ENCODE results near the gene SLC13A1.

The SLC13A1 gene

GRCh38 chr7:123208793-123209192, 9.0 kb upstream of the SLC13A1 start:
- no peak overlapping the region for H2AK5ac ChIP-seq (ENCODE audit: low read depth, low read length)
- no peak overlapping the region for H2BK12ac ChIP-seq (ENCODE audit: low read length)
- no peak overlapping the region for H3K23ac ChIP-seq (ENCODE audit: low read depth, low read length, poor library complexity)
- no peak overlapping the region for H3K9ac ChIP-seq (ENCODE audit: low read depth, low read length, poor library complexity)
- H2BK120ac ChIP-seq (ENCODE audit: low read depth, low read length): no peak overlapping the region
- H3K4me2 ChIP-seq (ENCODE audit: insufficient read depth, low read length, poor library complexity, severe bottlenecking): no peak overlapping the region
- H4K8ac ChIP-seq (ENCODE audit: low read depth, low read length): no peak overlapping the region
- no peak overlapping the region for H2AFZ ChIP-seq (ENCODE audit: low read length)
- no peak overlapping the region for H3K27ac ChIP-seq (replicated peaks; ENCODE audit: low read length)
- H3K36me3 ChIP-seq (replicated peaks in 1 of 2; ENCODE audit: control insufficient read depth in 2 of 2, insufficient read depth in 2 of 2, low read length in 2 of 2): no peaks in the 10 kb centered on the region
- WGBS, 2 donors (ENCODE audit: extremely low coverage in 2 of 2, insufficient read length in 2 of 2, insufficient replicate concordance in 1 of 2): no CpG with 5 or more reads among the region's 3 CpGs
- no peak overlapping the region for H3K4ac ChIP-seq (ENCODE audit: low read length)
- no peak for DNase-seq (ENCODE audit: low spot score)
- H3K27me3 ChIP-seq (ENCODE audit: control insufficient read depth in 3 of 3, insufficient read depth in 3 of 3, low read depth in 1 of 3, low read length in 3 of 3): no peaks in the 10 kb centered on the region
- no peak overlapping the region for H3K4me3 ChIP-seq (ENCODE audit: low read length in 2 of 2)
- H3K14ac ChIP-seq (ENCODE audit: low read length): no peak overlapping the region
- no peaks in the 10 kb centered on the region for H3K79me1 ChIP-seq (ENCODE audit: low read depth, low read length)
- H2BK5ac ChIP-seq (ENCODE audit: low read length): no peak overlapping the region
- H3K9me3 ChIP-seq (replicated peaks in 1 of 2; ENCODE audit: control insufficient read depth in 2 of 2, insufficient read depth in 1 of 2, low read depth in 1 of 2, low read length in 2 of 2): no peaks in the 10 kb centered on the region
- no peak overlapping the region for H3K18ac ChIP-seq (ENCODE audit: low read length)
- no peak overlapping the region for H4K91ac ChIP-seq (ENCODE audit: low read depth, low read length, poor library complexity)
- H3K4me1 ChIP-seq (ENCODE audit: control insufficient read depth in 2 of 2, insufficient read depth in 1 of 2, low read depth in 1 of 2, low read length in 2 of 2): no peaks in the 10 kb centered on the region
- no peak overlapping the region for H2BK15ac ChIP-seq (ENCODE audit: low read length)

GRCh38 chr7:123204206-123204835, 4.6 kb upstream of the SLC13A1 start:
- H3K36me3 ChIP-seq (replicated peaks in 1 of 2; ENCODE audit: control insufficient read depth in 2 of 2, insufficient read depth in 2 of 2, low read length in 2 of 2): no peaks in the 10 kb centered on the region
- no peak overlapping the region for H3K4ac ChIP-seq (ENCODE audit: low read length)
- no peak overlapping the region for H2BK120ac ChIP-seq (ENCODE audit: low read depth, low read length)
- no peak overlapping the region for H2BK12ac ChIP-seq (ENCODE audit: low read length)
- no peak overlapping the region for H3K4me3 ChIP-seq (ENCODE audit: low read length in 2 of 2)
- no peak overlapping the region for H2BK5ac ChIP-seq (ENCODE audit: low read length)
- H3K4me2 ChIP-seq (ENCODE audit: insufficient read depth, low read length, poor library complexity, severe bottlenecking): no peak overlapping the region
- H4K8ac ChIP-seq (ENCODE audit: low read depth, low read length): no peak overlapping the region
- no peak overlapping the region for H2AFZ ChIP-seq (ENCODE audit: low read length)
- no peak overlapping the region for H3K27ac ChIP-seq (replicated peaks; ENCODE audit: low read length)
- no peaks in the 10 kb centered on the region for H3K4me1 ChIP-seq (ENCODE audit: control insufficient read depth in 2 of 2, insufficient read depth in 1 of 2, low read depth in 1 of 2, low read length in 2 of 2)
- no peak overlapping the region for H3K14ac ChIP-seq (ENCODE audit: low read length)
- H3K9me3 ChIP-seq (replicated peaks in 1 of 2; ENCODE audit: control insufficient read depth in 2 of 2, insufficient read depth in 1 of 2, low read depth in 1 of 2, low read length in 2 of 2): no peaks in the 10 kb centered on the region
- no peak overlapping the region for H2BK15ac ChIP-seq (ENCODE audit: low read length)
- H3K79me1 ChIP-seq (ENCODE audit: low read depth, low read length): no peaks in the 10 kb centered on the region
- no peaks in the 10 kb centered on the region for H3K27me3 ChIP-seq (ENCODE audit: control insufficient read depth in 3 of 3, insufficient read depth in 3 of 3, low read depth in 1 of 3, low read length in 3 of 3)
- no peak for DNase-seq (ENCODE audit: low spot score)
- H3K18ac ChIP-seq (ENCODE audit: low read length): no peak overlapping the region
- H3K9ac ChIP-seq (ENCODE audit: low read depth, low read length, poor library complexity): no peak overlapping the region
- no peak overlapping the region for H4K91ac ChIP-seq (ENCODE audit: low read depth, low read length, poor library complexity)
- H3K23ac ChIP-seq (ENCODE audit: low read depth, low read length, poor library complexity): no peak overlapping the region
- WGBS, 2 donors (ENCODE audit: extremely low coverage in 2 of 2, insufficient read length in 2 of 2, insufficient replicate concordance in 1 of 2): no CpG with 5 or more reads among the region's 3 CpGs
- H2AK5ac ChIP-seq (ENCODE audit: low read depth, low read length): no peak overlapping the region

- no peak overlapping the region for H3K4ac ChIP-seq (ENCODE audit: low read length)
- no peak overlapping the region for H4K91ac ChIP-seq (ENCODE audit: low read depth, low read length, poor library complexity)
- no peak overlapping the region for H2BK5ac ChIP-seq (ENCODE audit: low read length)
- H3K36me3 ChIP-seq (replicated peaks in 1 of 2; ENCODE audit: control insufficient read depth in 2 of 2, insufficient read depth in 2 of 2, low read length in 2 of 2): no peaks in the 10 kb centered on the region
- H2AFZ ChIP-seq (ENCODE audit: low read length): no peak overlapping the region
- H2BK120ac ChIP-seq (ENCODE audit: low read depth, low read length): no peak overlapping the region
- no CpG with 5 or more reads among the region's 3 CpGs for WGBS, 2 donors (ENCODE audit: extremely low coverage in 2 of 2, insufficient read length in 2 of 2, insufficient replicate concordance in 1 of 2)
- no peak overlapping the region for H4K8ac ChIP-seq (ENCODE audit: low read depth, low read length)
- no peak overlapping the region for H3K4me3 ChIP-seq (ENCODE audit: low read length in 2 of 2)
- H2AK5ac ChIP-seq (ENCODE audit: low read depth, low read length): no peak overlapping the region
- no peaks in the 10 kb centered on the region for H3K9me3 ChIP-seq (replicated peaks in 1 of 2; ENCODE audit: control insufficient read depth in 2 of 2, insufficient read depth in 1 of 2, low read depth in 1 of 2, low read length in 2 of 2)
- H2BK15ac ChIP-seq (ENCODE audit: low read length): no peak overlapping the region
- no peaks in the 10 kb centered on the region for H3K79me1 ChIP-seq (ENCODE audit: low read depth, low read length)
- H3K4me2 ChIP-seq (ENCODE audit: insufficient read depth, low read length, poor library complexity, severe bottlenecking): no peak overlapping the region
- no peak overlapping the region for H3K27ac ChIP-seq (replicated peaks; ENCODE audit: low read length)
- H3K27me3 ChIP-seq (ENCODE audit: control insufficient read depth in 3 of 3, insufficient read depth in 3 of 3, low read depth in 1 of 3, low read length in 3 of 3): no peaks in the 10 kb centered on the region
- H3K9ac ChIP-seq (ENCODE audit: low read depth, low read length, poor library complexity): no peak overlapping the region
- H3K18ac ChIP-seq (ENCODE audit: low read length): no peak overlapping the region
- H3K23ac ChIP-seq (ENCODE audit: low read depth, low read length, poor library complexity): no peak overlapping the region
- DNase-seq (ENCODE audit: low spot score): no peak
- no peak overlapping the region for H2BK12ac ChIP-seq (ENCODE audit: low read length)
- no peaks in the 10 kb centered on the region for H3K4me1 ChIP-seq (ENCODE audit: control insufficient read depth in 2 of 2, insufficient read depth in 1 of 2, low read depth in 1 of 2, low read length in 2 of 2)
- no peak overlapping the region for H3K14ac ChIP-seq (ENCODE audit: low read length)
Measured at GRCh38 chr7:123201901-123202300, 2.1 kb upstream of the SLC13A1 start.

- H2BK120ac ChIP-seq (ENCODE audit: low read depth, low read length): no peak overlapping the region
- no peak overlapping the region for H3K9ac ChIP-seq (ENCODE audit: low read depth, low read length, poor library complexity)
- H3K23ac ChIP-seq (ENCODE audit: low read depth, low read length, poor library complexity): no peak overlapping the region
- H3K4ac ChIP-seq (ENCODE audit: low read length): no peak overlapping the region
- no peak overlapping the region for H4K91ac ChIP-seq (ENCODE audit: low read depth, low read length, poor library complexity)
- no peak overlapping the region for H2BK15ac ChIP-seq (ENCODE audit: low read length)
- no peaks in the 10 kb centered on the region for H3K9me3 ChIP-seq (replicated peaks in 1 of 2; ENCODE audit: control insufficient read depth in 2 of 2, insufficient read depth in 1 of 2, low read depth in 1 of 2, low read length in 2 of 2)
- no peak overlapping the region for H4K8ac ChIP-seq (ENCODE audit: low read depth, low read length)
- H3K36me3 ChIP-seq (replicated peaks in 1 of 2; ENCODE audit: control insufficient read depth in 2 of 2, insufficient read depth in 2 of 2, low read length in 2 of 2): no peaks in the 10 kb centered on the region
- H3K27ac ChIP-seq (replicated peaks; ENCODE audit: low read length): no peak overlapping the region
- no peak for DNase-seq (ENCODE audit: low spot score)
- no peak overlapping the region for H3K4me3 ChIP-seq (ENCODE audit: low read length in 2 of 2)
- no peak overlapping the region for H2BK12ac ChIP-seq (ENCODE audit: low read length)
- H3K79me1 ChIP-seq (ENCODE audit: low read depth, low read length): no peaks in the 10 kb centered on the region
- H3K14ac ChIP-seq (ENCODE audit: low read length): no peak overlapping the region
- H3K4me1 ChIP-seq (ENCODE audit: control insufficient read depth in 2 of 2, insufficient read depth in 1 of 2, low read depth in 1 of 2, low read length in 2 of 2): no peaks in the 10 kb centered on the region
- no peak overlapping the region for H2AFZ ChIP-seq (ENCODE audit: low read length)
- H3K27me3 ChIP-seq (ENCODE audit: control insufficient read depth in 3 of 3, insufficient read depth in 3 of 3, low read depth in 1 of 3, low read length in 3 of 3): no peaks in the 10 kb centered on the region
- H2BK5ac ChIP-seq (ENCODE audit: low read length): no peak overlapping the region
- no peak overlapping the region for H2AK5ac ChIP-seq (ENCODE audit: low read depth, low read length)
- no CpG with 5 or more reads among the region's 2 CpGs for WGBS, 2 donors (ENCODE audit: extremely low coverage in 2 of 2, insufficient read length in 2 of 2, insufficient replicate concordance in 1 of 2)
- no peak overlapping the region for H3K4me2 ChIP-seq (ENCODE audit: insufficient read depth, low read length, poor library complexity, severe bottlenecking)
- H3K18ac ChIP-seq (ENCODE audit: low read length): no peak overlapping the region
Measured at GRCh38 chr7:123198668-123199652, 809 bp downstream of the SLC13A1 start.

Measured in neuronal stem cell (in vitro differentiated cells).